Activated T-cell treated with anti-CD3 and anti-CD28 coated beads, Interleukin-2, amount 50 U/mL, for 4 hours (primary cell): ENCODE data around the gene CREG2. TPM values are rescaled to one million over a fixed set of nuclear protein-coding genes. Genes with fewer than 3 reads are reported as not detected.
"Not testable (repeated sequence)": the region's sequence is repeated elsewhere in the genome, so short reads cannot be mapped to it uniquely, and the experiment has no call there.

ENCODE experiments used
- ATAC-seq, 2 donors: fragments of 200-7000 bp; cut with Tn5 transposase; one replicate each; pipeline ENCODE4 v1.10.0; 2021
- DNase-seq: peaks from one replicate; pipeline ENCODE4 v3.0.0-alpha.2; 2020
- H3K27me3 Mint-ChIP-seq: one replicate; pipeline ENCODE4 v1.8.0; 2021; ENCODE audit warnings: low read depth, mixed read lengths
- H3K36me3 Mint-ChIP-seq: one replicate; pipeline ENCODE4 v1.8.0; 2022; ENCODE audit warnings: mixed read lengths; ENCODE audit not compliant: insufficient read depth
- H3K4me1 Mint-ChIP-seq: one replicate; pipeline ENCODE4 v1.8.0; 2021; ENCODE audit warnings: low read depth, mixed read lengths
- H3K4me3 Mint-ChIP-seq: one replicate; pipeline ENCODE4 v1.8.0; 2021; ENCODE audit warnings: mild to moderate bottlenecking, moderate library complexity, mixed read lengths
- H3K9me3 Mint-ChIP-seq: one replicate; pipeline ENCODE4 v1.8.0; 2021; ENCODE audit warnings: mixed read lengths
- total RNA-seq, 3 donors: library from RNA; stranded (reverse); gene quantifications; one replicate each; pipeline ENCODE4 v1.2.1, GENCODE V29; 2021

CREG2 gene
- total RNA-seq, 3 donors from 2014 or later: not detected

DNA sequence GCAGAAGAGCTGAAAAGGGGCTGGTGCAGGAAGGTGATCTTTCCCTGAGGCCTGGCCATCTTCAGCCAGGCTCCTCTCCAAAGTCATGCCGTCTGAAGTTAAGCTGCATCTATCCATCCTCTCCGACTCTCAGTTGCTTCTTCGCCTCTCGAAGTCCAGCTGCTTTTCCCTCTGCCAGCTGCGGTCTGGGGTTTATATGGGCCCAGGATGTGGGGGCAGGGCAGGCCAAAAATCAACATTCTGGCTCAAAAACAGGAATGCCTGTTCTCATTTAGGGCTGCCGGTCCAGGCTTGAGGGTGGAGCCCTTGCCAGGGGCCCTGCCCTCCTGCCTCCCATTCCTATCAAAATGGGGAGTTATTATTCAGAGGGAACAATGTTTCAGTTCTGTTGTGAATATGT lies 31.2 kb downstream of the CREG2 start:
- ATAC-seq (no peak), DNase-seq (no peak)
- H3K27me3 Mint-ChIP-seq: no peaks in the 10 kb centered on the region
- no peak overlapping the region for H3K4me3 Mint-ChIP-seq
- peaks cover 15% of the 10 kb centered on the region for H3K4me1 Mint-ChIP-seq
- no peaks in the 10 kb centered on the region for H3K9me3 Mint-ChIP-seq
- no peaks in the 10 kb centered on the region for H3K36me3 Mint-ChIP-seq

DNA sequence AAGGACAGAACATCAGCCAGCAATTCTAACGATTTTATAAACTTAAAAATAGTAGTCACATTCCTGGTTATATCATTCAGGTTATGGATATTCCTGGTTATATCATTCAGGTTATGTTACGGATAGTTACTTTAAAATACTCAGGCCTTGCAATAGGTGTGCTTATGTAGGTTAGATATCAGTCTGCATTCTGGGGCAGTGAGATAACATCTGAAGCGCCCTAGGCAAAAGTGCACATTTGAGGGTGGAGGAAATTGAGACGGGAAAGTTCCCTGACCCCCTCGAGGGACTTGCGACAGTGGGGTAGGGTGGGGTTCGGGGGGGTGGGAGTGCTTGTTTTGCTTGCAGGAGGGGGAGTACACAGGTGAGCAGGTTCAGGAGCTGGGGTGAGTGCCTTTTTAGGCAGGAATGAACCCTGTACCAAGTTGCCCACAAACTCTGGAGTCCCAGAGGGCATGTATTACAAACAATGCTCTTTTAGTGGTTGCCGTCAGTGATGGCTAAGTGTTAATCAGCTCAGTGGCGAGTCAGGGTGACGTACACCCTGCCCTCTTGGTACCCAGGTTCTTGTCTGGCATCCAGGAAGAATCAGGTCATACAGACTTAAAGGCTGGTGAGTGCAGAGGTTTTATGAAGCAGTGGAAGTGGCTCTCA lies 31.8 kb downstream of the CREG2 start:
- no peaks in the 10 kb centered on the region for H3K36me3 Mint-ChIP-seq
- peaks cover 12% of the 10 kb centered on the region for H3K4me1 Mint-ChIP-seq
- H3K27me3 Mint-ChIP-seq: no peaks in the 10 kb centered on the region
- no peak overlapping the region for H3K4me3 Mint-ChIP-seq
- ATAC-seq (no peak), DNase-seq (no peak)
- no peaks in the 10 kb centered on the region for H3K9me3 Mint-ChIP-seq

DNA sequence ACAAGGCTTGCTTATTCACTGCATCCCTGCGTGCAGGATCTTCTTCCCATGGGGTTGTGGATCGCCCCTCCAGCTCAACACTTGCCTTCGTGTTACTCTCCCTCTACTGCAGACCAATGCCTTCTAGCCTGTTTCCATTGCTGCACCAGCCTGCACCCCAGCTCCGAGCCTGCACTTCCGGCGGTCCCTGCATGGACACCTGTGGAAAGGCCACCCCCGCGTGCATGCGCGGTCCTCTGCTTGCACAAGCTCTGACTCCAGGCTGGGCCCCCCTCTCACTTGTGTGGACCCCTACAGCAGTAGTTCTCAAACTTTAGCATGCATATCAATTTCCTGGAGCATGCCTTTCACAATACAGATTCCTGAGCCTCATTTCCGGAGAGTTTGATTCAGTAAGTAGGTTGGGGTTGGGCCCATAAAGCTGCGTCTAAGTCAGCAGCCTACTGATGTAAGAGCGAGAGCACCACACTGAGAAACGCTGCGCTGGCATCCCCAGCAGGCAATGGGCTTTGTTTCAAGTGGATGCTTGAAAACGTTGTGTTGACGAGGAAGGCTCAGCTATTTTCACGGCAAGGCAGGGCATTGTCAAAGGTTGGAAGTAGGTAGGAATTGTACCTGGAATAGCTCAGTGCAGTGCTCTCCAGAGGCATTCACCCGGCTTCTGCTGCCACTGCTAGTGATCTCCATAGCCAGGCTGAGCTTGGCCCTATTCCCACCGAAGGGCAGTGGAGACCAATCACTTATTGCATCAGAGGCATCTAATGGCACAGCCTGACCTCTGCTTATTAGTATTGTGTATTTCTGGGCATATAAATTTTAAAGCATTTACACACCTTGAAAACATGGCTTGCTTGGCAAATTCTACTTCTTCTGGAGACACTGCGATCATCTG lies 32.6 kb downstream of the CREG2 start:
- H3K4me1 Mint-ChIP-seq: peaks cover 11% of the 10 kb centered on the region
- H3K9me3 Mint-ChIP-seq: no peaks in the 10 kb centered on the region
- no peaks in the 10 kb centered on the region for H3K27me3 Mint-ChIP-seq
- DNase-seq (no peak), ATAC-seq (no peak)
- H3K4me3 Mint-ChIP-seq: no peak overlapping the region
- no peaks in the 10 kb centered on the region for H3K36me3 Mint-ChIP-seq

DNA sequence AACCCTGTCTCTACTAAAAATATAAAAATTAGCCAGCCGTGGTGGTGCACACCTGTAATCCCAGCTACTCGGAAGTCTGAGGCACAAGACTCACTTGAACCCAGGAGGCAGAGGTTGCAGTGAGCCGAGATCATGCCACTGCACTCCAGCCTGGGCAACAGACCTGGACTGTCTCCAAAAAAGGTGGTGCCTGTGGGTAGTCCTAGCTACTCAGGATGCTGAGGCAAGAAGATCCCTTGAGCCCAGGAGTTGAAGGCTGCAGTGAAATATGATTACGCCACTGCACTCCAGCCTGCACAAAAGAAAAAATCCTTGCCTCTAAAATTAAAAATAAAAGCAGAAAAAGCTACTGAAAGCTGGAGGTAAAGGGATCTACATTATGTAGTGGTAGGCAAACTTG lies 34.7 kb downstream of the CREG2 start:
- H3K27me3 Mint-ChIP-seq, H3K9me3 Mint-ChIP-seq, H3K36me3 Mint-ChIP-seq: not testable (repeated sequence)

DNA sequence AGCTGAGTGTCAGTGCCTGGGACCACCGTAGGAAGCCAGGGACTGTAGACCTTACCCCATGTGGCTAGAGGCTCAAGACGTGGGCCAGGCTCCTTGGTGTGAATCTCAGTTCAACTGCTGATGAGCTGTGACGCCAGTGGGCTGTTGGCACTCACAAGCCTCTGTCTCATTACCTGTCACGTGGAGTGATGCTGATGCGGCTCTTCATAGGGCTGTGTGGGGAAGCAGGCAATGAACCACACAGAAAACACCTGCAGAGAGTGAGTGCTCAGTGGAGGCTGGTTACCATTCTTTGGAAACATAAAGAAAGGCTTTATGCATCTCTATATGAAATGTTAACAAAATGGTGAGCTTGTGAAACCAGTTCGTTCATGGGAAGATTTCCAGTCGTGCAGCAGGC lies 36.1 kb downstream of the CREG2 start:
- ATAC-seq (no peak), DNase-seq (no peak)
- H3K36me3 Mint-ChIP-seq: no peaks in the 10 kb centered on the region
- H3K4me3 Mint-ChIP-seq: no peak overlapping the region
- no peaks in the 10 kb centered on the region for H3K9me3 Mint-ChIP-seq
- no peaks in the 10 kb centered on the region for H3K27me3 Mint-ChIP-seq
- H3K4me1 Mint-ChIP-seq: peaks cover 11% of the 10 kb centered on the region

More for the DNA sequence above, 34.7 kb downstream of the CREG2 start:
- H3K4me3 Mint-ChIP-seq, ATAC-seq, DNase-seq: not testable (repeated sequence)
- peaks cover 11% of the 10 kb centered on the region for H3K4me1 Mint-ChIP-seq

DNA sequence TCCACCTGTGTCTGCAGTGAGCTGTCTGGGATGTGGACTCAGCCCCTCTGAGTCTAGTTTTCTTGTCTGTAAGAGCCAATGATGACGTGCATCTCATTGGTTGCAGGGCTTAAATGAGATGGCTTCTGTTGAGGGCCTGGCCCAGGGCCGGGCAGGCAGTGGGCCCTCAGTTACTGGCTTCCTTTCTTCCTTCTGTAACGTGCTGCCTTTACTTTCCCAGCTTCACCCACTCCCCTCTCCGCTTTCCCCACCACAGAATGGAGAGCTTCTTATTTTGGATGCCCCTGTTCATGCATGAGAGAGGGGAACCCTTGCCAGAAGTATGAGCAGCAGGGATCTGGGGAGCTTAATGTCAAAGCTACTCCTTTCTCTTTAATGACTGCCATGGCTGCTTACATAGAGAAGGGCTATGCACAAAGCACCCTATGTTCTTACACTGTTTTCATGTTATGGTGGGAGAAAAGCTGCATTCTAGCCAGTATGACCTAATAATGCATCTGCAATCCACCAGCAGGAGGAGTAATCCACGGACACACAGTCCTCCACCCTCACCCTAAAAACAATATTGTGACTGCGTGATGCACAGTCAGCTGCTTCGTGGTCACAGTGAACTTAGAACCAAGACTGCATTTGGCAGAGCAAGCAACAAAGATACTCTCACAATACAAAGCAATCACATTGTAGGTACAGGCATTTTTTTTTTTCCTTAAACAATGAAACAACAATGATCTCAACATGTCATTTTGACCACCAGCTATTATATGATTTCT lies 37.2 kb downstream of the CREG2 start:
- no peak overlapping the region for H3K4me3 Mint-ChIP-seq
- peaks cover 9% of the 10 kb centered on the region for H3K4me1 Mint-ChIP-seq
- DNase-seq: no peak
- H3K9me3 Mint-ChIP-seq: no peaks in the 10 kb centered on the region
- no peak for ATAC-seq
- H3K27me3 Mint-ChIP-seq: no peaks in the 10 kb centered on the region
- H3K36me3 Mint-ChIP-seq: no peaks in the 10 kb centered on the region

DNA sequence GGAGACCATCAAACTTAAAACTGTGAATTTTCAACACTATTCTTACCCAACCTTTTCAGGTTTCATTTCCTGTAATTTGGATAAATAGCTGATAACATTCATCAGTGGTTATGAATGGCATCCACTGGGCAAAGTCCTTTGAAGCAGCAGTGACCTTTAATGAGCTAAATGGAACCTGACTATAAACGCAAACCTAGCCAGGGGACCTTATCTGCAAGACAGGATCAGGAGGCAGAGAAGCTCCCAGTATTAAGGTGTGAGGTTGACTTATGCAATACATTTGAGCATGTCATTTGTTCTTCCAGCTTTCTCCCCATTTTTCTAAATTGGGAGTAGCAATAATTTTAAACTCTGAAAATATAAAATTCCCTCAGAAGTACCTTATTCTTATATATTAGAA lies 38.4 kb downstream of the CREG2 start:
- ATAC-seq (no peak), DNase-seq (no peak)
- Mint-ChIP-seq H3K4me3 (no peak overlapping the region), H3K4me1 (peaks cover 9% of the 10 kb centered on the region), H3K36me3 (no peaks in the 10 kb centered on the region), H3K27me3 (no peaks in the 10 kb centered on the region), H3K9me3 (no peaks in the 10 kb centered on the region)

DNA sequence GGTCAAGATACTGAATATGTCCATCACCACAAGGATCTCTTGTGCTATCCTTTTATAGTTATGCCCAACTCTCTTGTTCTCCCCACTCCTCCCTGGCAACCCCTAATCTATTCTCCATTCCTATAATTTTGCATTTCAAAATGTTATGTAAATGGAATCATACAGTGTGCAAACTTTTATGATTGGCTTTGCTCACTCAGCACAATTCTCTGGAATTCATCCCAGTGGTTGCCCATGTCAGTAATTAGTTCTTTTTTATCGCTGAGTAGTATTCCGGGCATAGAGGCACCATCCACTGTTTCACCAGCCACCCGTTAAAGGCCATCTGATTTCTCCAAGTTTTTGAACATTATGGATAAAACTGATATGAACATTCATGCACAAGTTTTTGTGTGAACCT lies 40.4 kb downstream of the CREG2 start:
- H3K4me1 Mint-ChIP-seq: peaks cover 17% of the 10 kb centered on the region
- no peaks in the 10 kb centered on the region for H3K27me3 Mint-ChIP-seq
- no peak overlapping the region for H3K4me3 Mint-ChIP-seq
- H3K36me3 Mint-ChIP-seq: no peaks in the 10 kb centered on the region
- DNase-seq (no peak), ATAC-seq (no peak)
- H3K9me3 Mint-ChIP-seq: no peaks in the 10 kb centered on the region

DNA sequence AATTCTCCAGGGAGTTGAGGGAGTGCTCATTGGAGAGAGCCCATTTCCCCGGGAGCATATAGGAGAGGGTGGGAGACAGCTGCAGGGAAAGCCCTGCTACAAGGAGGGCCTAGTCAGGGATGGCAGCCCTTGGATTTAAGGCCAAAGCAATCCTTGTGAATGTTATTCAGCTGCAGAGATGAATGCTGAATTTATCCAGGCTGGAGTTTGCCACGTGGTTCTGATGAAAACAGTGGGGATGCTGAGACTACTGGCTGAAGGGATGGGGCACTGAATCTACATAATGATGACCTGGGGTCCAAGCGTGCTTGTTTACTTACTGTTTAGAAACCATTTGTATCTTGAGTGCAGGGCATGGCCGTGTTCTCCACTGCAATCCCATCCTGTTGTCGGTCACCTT lies 43.2 kb downstream of the CREG2 start:
- Mint-ChIP-seq H3K27me3 (no peaks in the 10 kb centered on the region), H3K4me1 (peaks cover 26% of the 10 kb centered on the region), H3K4me3 (no peak overlapping the region), H3K9me3 (no peaks in the 10 kb centered on the region), H3K36me3 (no peaks in the 10 kb centered on the region)
- ATAC-seq (no peak), DNase-seq (no peak)

DNA sequence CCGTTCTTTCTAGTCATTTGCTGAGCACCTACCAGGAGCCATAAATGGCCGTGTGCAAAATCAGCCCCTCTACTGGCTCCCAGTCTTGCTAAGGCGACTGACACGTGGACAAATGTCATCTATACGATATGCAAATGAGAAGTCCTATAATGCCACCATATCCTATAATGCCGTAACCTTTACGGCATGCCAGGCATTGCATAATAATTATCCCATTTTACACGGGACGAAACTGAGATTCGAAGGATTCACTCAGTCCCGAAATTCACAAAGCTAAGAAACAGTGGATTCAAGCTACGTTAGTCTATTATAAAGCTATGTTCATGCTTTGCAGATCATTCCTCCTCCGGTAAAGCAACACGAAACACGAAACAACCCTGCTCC lies 44.7 kb downstream of the CREG2 start:
- Mint-ChIP-seq H3K4me3 (no peak overlapping the region), H3K4me1 (peaks cover 26% of the 10 kb centered on the region), H3K36me3 (no peaks in the 10 kb centered on the region), H3K9me3 (no peaks in the 10 kb centered on the region), H3K27me3 (no peaks in the 10 kb centered on the region)
- no peak for DNase-seq
- no peak for ATAC-seq

DNA sequence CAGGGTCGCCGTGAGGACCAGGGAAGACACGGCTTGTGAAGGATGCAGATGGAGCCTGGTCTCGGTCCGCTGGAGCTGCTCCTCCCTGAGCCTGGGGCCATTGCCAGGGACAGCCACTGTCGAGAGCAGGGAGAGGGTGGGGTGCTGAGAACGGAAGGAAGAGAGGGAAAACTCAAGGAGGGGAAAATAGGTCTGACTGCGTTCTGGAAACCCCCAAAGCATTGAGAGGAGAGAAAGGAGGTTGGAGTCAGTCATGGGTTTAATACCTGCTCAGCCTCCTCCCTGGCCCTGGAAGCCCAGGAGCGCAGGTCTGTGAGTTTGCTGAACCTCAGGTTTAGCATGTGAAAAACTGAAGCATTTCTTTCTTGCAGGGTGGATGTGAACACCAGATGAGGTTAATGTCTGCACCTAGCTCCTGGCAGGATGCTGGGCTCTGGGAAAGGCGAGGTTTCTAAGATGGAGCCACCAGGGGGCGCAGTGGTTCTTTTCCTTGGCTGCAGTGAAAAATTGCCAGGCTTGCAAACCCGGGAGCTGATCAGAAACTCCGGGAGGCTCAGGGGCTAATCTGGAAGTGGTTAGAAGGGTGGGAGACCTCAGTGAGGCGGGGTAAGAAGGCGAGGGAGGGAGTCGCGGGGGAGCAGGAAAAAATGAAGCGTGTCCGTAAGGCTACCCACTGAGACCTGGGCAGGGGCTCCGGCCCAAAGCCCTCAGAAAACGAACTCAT lies 45.2 kb downstream of the CREG2 start:
- Mint-ChIP-seq H3K4me3 (no peak overlapping the region), H3K27me3 (no peaks in the 10 kb centered on the region), H3K4me1 (peaks cover 26% of the 10 kb centered on the region), H3K9me3 (no peaks in the 10 kb centered on the region), H3K36me3 (no peaks in the 10 kb centered on the region)
- peak; percentile 75 for DNase-seq
- ATAC-seq: peak; percentile 73 to 74

DNA sequence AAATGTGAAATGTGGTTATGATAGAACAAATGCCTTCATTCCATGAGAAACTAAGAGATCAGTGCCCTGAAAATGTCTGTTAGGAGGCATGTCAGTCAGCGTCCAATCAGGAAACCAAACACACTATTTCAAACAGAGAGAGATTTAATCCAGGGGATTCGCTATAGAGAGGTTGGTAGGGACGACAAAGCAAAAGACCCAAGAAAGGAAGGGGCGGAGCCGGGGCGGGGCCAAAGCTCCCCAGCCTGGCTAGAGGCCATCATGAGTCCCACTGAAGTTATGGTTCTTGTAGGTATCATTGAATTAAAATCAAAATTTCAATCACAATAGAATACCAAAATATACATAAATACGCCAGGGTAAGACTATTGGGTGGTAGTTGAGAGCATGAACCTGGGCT lies 45.9 kb downstream of the CREG2 start:
- peaks cover 26% of the 10 kb centered on the region for H3K4me1 Mint-ChIP-seq
- DNase-seq (peak; percentile 23), ATAC-seq (peak in 1 of 2 donors; percentile 48)
- no peaks in the 10 kb centered on the region for H3K9me3 Mint-ChIP-seq
- H3K36me3 Mint-ChIP-seq: no peaks in the 10 kb centered on the region
- H3K27me3 Mint-ChIP-seq: no peaks in the 10 kb centered on the region
- H3K4me3 Mint-ChIP-seq: no peak overlapping the region

DNA sequence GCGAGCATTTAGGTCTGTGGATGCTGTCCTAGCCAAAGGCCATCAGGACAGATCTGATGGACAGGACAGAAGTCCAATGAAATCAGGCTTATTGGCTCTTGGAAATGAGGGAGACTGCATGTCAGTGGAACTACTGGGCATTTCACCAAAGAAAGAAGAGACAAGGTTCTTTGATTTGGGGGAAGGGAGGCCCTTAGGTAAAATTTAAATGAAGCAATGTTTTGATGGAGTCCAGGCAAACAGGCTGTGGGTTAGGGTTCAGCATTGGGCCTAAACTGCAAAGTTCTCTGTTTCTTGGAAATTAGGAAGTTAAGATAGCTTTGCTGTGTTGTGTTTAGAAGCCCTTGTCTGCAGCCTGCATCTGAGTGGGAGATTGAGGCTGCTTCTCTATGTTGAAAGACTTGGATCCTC lies 47.2 kb downstream of the CREG2 start:
- DNase-seq (no peak), ATAC-seq (no peak)
- Mint-ChIP-seq H3K4me3 (no peak overlapping the region), H3K9me3 (no peaks in the 10 kb centered on the region), H3K36me3 (no peaks in the 10 kb centered on the region), H3K4me1 (peaks cover 26% of the 10 kb centered on the region), H3K27me3 (no peaks in the 10 kb centered on the region)

DNA sequence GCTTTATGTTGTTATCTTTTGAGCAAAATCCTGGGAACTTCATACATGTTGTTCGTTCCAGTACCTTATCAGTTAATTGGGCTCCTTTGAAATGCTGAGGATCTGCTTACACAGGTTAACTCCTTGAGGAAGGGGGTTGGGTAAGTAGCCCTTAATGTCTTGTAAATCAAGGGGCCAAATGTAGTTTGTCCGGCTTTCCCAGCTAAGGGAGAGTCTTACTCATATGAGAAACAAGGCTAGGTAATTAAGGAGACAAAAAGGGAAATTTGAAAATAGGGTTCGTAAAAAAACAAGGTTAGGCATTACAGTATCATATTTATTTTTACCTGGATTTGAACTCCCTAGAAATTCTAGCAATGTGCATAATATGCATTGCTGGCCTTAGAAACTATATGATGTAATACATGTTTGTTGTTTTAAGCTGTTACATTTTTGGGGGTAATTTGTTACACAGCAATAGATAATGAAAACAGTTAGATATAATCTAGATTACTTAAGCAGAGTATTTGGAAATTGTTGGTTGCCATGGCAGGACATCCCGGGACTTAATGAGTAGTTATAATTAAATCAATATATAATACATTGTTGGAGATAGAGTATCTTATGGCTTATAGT lies 47.9 kb downstream of the CREG2 start:
- H3K9me3 Mint-ChIP-seq: no peaks in the 10 kb centered on the region
- H3K4me1 Mint-ChIP-seq: peaks cover 26% of the 10 kb centered on the region
- ATAC-seq: no peak
- no peaks in the 10 kb centered on the region for H3K27me3 Mint-ChIP-seq
- no peaks in the 10 kb centered on the region for H3K36me3 Mint-ChIP-seq
- H3K4me3 Mint-ChIP-seq: no peak overlapping the region
- no peak for DNase-seq
